Memory B cell (primary cell): ENCODE measurements around the gene TSGA10IP.
"Not testable (repeated sequence)": the region's sequence is repeated elsewhere in the genome, so short reads cannot be mapped to it uniquely, and the experiment has no call there.

ENCODE experiments used
- ATAC-seq: fragments of 150-1000 bp; cut with Tn5 transposase; 2 replicates; pipeline ENCODE4 v1.10.0; 2021; ENCODE audit warnings: low read depth, mild to moderate bottlenecking, moderate library complexity
- DNase-seq, 2 donors: peaks; one replicate each; pipeline ENCODE4 v3.0.0; 2022; ENCODE audit warnings: low spot score in 2 of 2
- H3K27ac Mint-ChIP-seq: one replicate; pipeline ENCODE4 v1.8.0; 2022; ENCODE audit warnings: mild to moderate bottlenecking, moderate library complexity, mixed read lengths
- H3K27me3 Mint-ChIP-seq: one replicate; pipeline ENCODE4 v1.8.0; 2022; ENCODE audit warnings: mixed read lengths
- H3K36me3 Mint-ChIP-seq: one replicate; pipeline ENCODE4 v1.8.0; 2022; ENCODE audit warnings: mild to moderate bottlenecking, mixed read lengths
- H3K4me1 Mint-ChIP-seq: one replicate; pipeline ENCODE4 v1.8.0; 2022; ENCODE audit warnings: mixed read lengths
- H3K4me3 Mint-ChIP-seq: one replicate; pipeline ENCODE4 v1.8.0; 2022; ENCODE audit warnings: mild to moderate bottlenecking, moderate library complexity, mixed read lengths
- H3K9me3 Mint-ChIP-seq: one replicate; pipeline ENCODE4 v1.8.0; 2022; ENCODE audit warnings: mixed read lengths

TSGA10IP gene

DNA sequence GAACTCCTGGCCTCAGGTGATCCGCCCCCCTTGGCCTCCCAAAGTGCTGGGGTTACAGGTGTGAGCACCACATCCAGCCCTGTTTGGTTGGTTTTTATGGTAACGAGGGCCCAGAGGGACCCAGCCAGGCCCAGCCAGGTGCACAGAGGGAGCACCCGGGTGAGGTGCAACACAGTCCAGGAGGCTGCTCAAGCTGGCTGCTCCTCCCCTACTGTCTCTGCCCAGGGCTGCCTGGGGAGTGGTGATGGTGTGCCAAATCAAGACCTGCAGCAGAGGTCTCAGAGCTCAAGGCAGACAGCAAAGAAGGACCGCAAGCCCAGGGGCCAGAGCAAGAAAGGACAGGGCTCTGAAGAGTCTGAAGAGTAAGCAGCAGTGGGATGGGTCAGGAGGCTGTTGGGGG lies 1.4 kb downstream of the TSGA10IP start:
- Mint-ChIP-seq H3K4me1 (peaks cover under 1% of the 10 kb centered on the region), H3K4me3 (no peak overlapping the region), H3K27ac (no peak overlapping the region), H3K36me3 (no peaks in the 10 kb centered on the region), H3K27me3 (no peaks in the 10 kb centered on the region), H3K9me3 (no peaks in the 10 kb centered on the region)
- DNase-seq, result no peak
- ATAC-seq, result no peak

DNA sequence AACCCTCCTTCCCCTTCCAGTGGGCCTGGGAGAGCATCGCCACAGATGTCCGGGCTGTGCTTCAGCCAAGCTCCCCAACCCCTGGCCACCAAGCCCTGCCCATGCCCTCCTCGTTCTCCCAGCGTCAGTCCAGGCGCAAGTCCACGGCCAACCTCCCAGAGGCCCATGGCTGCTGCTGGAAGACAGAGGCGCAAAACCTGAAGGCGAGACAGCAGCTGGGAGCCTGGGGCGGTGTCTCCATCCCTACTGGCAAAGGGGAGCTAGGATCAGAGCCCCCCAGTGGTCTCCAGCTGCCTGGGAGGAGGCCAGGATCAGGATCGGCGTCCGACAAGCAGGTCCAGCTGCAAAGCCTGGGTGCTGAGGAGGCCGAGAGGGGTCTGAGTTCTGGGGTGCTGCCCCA lies 1.9 kb downstream of the TSGA10IP start:
- Mint-ChIP-seq H3K9me3 (no peaks in the 10 kb centered on the region), H3K27me3 (no peaks in the 10 kb centered on the region), H3K36me3 (no peaks in the 10 kb centered on the region), H3K4me1 (no peaks in the 10 kb centered on the region), H3K4me3 (no peak overlapping the region), H3K27ac (no peak overlapping the region)
- DNase-seq (no peak), ATAC-seq (no peak)

DNA sequence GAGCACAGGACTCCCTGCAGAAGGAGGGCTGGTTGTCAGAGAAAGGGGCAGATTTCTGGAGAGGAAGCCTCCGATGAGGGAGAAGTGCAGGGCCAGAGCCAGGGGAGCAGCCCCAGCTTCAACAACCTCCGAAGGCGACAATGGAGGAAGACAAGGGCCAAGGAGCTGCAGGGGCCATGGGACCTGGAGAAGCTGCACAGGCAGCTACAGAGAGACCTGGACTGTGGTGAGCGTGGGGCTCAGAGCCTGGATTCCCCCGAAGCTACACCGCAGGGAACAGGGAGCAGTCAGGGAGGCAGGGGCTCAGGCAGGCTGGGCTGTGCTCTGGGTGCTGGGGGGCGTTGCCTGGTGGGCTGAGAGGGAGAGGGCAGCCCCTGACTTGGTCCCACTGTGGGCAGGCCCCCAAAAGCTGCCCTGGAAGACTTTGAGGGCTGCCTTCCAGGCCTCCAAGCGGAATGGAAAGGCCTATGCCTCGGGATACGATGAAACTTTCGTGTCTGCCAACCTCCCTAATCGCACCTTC lies 2.4 kb downstream of the TSGA10IP start:
- Mint-ChIP-seq H3K36me3 (no peaks in the 10 kb centered on the region), H3K27me3 (no peaks in the 10 kb centered on the region), H3K4me1 (no peaks in the 10 kb centered on the region), H3K9me3 (no peaks in the 10 kb centered on the region), H3K4me3 (no peak overlapping the region), H3K27ac (no peak overlapping the region)
- ATAC-seq (no peak), DNase-seq (no peak)

DNA sequence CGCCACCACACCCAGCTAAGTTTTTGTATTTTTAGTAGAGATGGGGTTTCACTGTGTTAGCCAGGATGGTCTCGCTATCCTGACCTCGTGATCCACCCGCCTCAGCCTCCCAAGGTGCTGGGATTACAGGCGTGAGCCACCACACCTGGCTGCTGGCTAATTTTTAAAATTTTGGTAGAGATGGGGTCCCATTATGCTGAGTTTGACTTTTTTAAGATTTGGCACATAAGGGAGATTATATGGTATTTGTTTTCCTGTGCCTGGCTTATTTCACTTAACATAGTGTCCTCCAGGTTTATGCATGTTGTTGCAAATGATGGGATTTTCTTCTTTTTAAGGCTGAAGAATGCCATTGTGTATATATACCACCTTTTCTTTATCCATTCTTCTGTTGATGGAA lies 5.4 kb downstream of the TSGA10IP start:
- H3K9me3 Mint-ChIP-seq, H3K4me3 Mint-ChIP-seq, H3K27ac Mint-ChIP-seq, ATAC-seq, H3K27me3 Mint-ChIP-seq, DNase-seq, H3K4me1 Mint-ChIP-seq, H3K36me3 Mint-ChIP-seq: not testable (repeated sequence)

DNA sequence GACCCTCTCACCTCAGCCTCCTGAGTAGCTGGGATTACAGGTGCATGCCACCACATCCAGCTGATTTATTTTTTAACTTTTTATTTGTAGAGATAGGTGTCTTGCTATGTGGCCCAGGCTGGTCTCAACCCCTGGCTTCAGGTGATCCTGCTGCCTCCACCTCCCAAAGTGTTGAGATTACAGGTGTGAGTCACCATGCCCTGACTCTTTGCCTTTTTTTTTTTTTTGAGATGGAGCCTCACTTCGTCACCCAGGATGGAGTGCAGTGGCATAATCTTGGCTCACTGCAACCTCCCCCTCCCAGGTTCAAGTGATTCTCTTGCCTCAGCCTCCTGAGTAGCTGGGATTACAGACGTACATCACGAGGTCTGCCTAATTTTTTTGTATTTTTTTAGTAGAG lies 6.4 kb downstream of the TSGA10IP start:
- not testable (repeated sequence) for H3K27ac Mint-ChIP-seq, H3K36me3 Mint-ChIP-seq, H3K9me3 Mint-ChIP-seq, H3K4me1 Mint-ChIP-seq, ATAC-seq, DNase-seq, H3K4me3 Mint-ChIP-seq, H3K27me3 Mint-ChIP-seq

DNA sequence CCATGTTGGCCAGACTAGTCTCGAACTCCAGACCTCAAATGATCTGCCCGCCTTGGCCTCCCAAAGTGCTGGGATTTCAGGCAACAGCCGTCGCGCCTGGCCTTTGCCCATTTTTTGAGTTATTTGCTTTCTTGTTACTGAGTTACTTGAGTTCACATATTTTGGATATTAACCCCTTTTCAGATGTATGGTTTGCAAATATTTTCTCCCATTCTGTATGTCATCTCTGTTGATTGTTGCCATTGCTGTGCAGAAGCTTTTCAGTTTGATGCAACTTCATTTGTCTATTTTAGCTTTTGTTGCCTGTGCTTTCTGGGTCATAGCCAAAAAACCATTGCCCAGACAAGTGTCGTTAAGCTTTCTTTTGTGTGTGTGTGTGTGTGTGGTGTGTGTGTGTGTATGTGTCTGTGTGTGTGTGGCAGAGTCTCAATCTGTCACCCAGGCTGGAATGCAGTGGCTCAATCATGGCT lies 6.8 kb downstream of the TSGA10IP start:
- Mint-ChIP-seq H3K36me3 (no peaks in the 10 kb centered on the region), H3K9me3 (no peaks in the 10 kb centered on the region), H3K27ac (no peak overlapping the region), H3K27me3 (no peaks in the 10 kb centered on the region), H3K4me1 (peaks cover 7% of the 10 kb centered on the region), H3K4me3 (no peak overlapping the region)
- ATAC-seq, result no peak
- no peak for DNase-seq

DNA sequence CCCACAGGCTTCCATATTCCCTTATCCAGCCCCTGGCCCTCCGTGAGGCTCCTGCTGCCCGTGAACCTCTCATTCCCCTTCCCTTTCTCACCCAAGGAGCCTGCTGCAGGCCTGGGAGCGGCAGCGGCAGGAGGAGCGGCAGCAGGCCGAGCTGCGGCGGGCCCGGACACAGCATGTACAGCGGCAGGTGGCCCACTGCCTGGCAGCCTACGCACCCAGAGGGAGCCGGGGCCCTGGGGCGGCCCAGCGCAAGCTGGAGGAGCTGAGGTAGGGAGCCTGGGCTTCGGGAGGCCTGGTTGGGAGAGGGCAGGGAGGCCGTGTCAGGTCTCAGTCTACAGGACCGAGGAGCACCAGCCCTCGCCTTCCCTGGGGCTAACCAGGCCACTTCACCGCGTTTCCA lies 8.2 kb downstream of the TSGA10IP start:
- Mint-ChIP-seq H3K4me3 (no peak overlapping the region), H3K27ac (no peak overlapping the region), H3K4me1 (peaks cover 10% of the 10 kb centered on the region), H3K9me3 (no peaks in the 10 kb centered on the region), H3K27me3 (no peaks in the 10 kb centered on the region), H3K36me3 (no peaks in the 10 kb centered on the region)
- DNase-seq, result no peak
- no peak for ATAC-seq

DNA sequence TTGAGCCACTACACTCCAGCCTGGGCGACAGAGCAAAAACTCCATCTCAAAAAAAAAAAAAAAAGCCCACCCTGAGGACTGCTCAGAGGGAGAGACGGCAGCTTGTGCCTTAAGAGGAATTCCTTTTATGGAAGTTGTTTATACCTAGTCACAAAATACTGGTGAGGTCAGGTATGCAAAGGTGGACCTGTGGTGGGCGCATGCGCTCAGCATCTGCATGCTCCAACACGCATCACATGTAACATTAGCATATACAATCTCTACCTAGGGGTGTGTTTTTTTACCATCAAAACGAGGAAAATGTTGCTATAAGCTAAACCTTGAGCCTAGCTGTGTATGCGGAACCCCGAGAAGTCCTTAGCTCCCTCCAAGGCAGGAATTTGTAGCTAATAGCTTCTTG lies 9.5 kb downstream of the TSGA10IP start:
- ATAC-seq (no peak), DNase-seq (no peak)
- H3K9me3 Mint-ChIP-seq, result no peaks in the 10 kb centered on the region
- H3K4me3 Mint-ChIP-seq, result no peak overlapping the region
- no peak overlapping the region for H3K27ac Mint-ChIP-seq
- H3K27me3 Mint-ChIP-seq, result no peaks in the 10 kb centered on the region
- peaks cover 10% of the 10 kb centered on the region for H3K4me1 Mint-ChIP-seq
- no peaks in the 10 kb centered on the region for H3K36me3 Mint-ChIP-seq

DNA sequence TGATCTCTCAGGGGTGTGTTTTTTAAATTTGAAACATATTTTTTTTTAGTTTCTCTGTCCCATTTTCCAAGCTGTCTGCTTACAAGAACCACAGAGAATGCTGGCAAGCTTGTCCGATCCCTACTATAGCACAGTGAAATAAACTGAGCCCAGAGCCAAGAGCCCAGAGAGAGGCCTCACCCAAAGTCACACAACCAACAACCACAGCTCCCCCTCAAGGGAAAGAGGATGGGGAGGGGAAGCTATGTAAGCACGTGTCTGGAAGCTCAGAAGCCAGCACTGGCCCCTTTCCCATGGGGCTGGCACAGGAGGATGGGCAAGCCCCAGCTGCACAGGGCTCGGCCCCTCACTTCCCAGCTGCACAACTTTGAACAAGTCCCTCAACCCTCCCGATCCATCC lies 13.0 kb downstream of the TSGA10IP start:
- DNase-seq (no peak), ATAC-seq (no peak)
- peaks cover 9% of the 10 kb centered on the region for H3K36me3 Mint-ChIP-seq
- no peaks in the 10 kb centered on the region for H3K9me3 Mint-ChIP-seq
- peaks cover 26% of the 10 kb centered on the region for H3K4me1 Mint-ChIP-seq
- H3K27ac Mint-ChIP-seq, result no peak overlapping the region
- no peaks in the 10 kb centered on the region for H3K27me3 Mint-ChIP-seq
- H3K4me3 Mint-ChIP-seq, result no peak overlapping the region

DNA sequence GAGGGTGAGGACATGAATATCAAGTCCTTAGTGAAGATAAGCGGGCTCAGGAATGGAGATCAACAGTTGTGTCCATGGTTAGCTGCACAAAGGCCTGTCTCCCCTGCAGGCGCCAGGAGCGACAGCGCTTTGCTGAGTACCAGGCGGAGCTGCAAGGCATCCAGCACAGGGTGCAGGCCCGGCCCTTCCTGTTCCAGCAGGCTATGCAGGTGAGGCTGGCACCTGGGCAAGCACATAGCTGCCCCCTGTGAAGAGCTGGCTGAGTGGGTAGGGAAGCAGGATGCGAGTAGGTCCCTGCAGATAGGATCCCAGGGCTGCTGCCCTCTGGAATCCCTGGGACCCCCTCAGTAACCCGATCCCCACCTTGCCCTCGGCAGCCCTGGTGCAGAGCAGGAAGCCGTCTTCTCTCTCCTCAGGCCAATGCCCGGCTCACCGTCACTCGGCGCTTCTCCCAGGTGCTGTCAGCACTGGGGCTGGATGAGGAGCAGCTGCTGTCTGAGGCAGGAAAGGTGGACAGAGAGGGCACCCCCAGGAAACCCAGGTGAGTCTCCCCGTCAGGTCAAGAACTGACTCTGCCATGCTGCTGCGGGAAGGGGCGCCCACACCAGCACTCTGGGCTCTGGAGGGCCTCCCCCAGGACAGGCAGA lies 13.6 kb downstream of the TSGA10IP start:
- Mint-ChIP-seq H3K36me3 (peaks cover 9% of the 10 kb centered on the region), H3K27ac (no peak overlapping the region), H3K27me3 (no peaks in the 10 kb centered on the region), H3K4me3 (no peak overlapping the region), H3K9me3 (no peaks in the 10 kb centered on the region), H3K4me1 (peaks cover 26% of the 10 kb centered on the region)
- DNase-seq, result no peak
- ATAC-seq, result no peak

DNA sequence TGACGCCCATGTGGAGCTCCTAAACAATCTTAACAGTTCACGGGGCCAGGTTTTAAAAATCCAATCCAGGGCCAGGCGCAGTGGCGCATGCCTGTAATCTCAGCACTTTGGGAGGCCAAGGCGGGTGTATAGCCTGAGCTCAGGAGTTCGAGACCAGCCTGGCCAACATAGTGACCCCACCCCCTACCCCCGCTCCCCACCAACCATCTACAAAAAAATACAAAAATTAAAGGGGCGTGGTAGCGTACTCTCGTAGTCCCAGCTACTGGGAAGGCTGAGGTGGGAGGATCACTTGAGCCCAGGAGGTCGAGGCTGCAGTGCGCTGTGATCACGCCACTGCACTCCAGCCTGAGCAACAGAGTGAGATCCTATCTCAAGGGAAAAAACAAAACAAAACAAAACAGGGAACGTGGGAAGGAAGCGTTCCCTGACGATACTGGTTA lies 15.6 kb downstream of the TSGA10IP start:
- H3K4me1 Mint-ChIP-seq, result peaks cover 32% of the 10 kb centered on the region
- peaks cover 21% of the 10 kb centered on the region for H3K36me3 Mint-ChIP-seq
- H3K27me3 Mint-ChIP-seq, result no peaks in the 10 kb centered on the region
- no peaks in the 10 kb centered on the region for H3K9me3 Mint-ChIP-seq
- ATAC-seq (no peak), DNase-seq (no peak)
- H3K27ac Mint-ChIP-seq, result peak overlapping the region; percentile 96
- H3K4me3 Mint-ChIP-seq, result peak overlapping the region; percentile 98

DNA sequence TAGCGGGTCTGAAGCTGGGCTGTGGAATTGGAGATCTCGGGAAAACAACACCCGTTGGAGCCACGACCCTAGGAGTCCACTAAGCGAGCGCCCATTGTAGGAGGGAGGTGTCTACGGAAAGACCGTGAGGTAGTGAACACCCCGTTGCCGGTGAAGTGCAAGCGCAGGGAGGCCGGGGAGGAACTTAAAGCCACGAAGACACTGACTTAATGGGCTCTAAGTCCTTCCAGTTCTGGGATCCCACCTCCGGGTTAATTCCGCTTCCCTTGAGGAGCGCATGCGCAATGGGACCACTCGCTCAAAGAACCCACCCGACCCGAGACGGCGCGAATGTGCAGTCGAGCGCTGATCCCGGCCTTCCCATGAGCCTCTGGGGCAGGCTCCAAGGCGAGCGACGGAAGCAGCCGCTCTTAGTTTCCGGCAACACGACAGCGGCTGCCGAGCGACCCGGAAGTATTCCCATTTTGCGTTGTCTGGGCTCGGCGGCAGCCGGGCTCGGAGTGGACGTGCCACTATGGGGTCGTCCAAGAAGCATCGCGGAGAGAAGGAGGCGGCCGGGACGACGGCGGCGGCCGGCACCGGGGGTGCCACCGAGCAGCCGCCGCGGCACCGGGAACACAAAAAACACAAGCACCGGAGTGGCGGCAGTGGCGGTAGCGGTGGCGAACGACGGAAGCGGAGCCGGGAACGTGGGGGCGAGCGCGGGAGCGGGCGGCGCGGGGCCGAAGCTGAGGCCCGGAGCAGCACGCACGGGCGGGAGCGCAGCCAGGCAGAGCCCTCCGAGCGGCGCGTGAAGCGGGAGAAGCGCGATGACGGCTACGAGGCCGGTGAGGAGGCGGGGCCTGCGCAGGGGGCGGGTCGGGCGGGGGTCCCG lies 16.2 kb downstream of the TSGA10IP start, which contains the start of gene SART1:
TSS of gene SART1 (plus strand) at position 468 of the 874 bp plus-strand sequence. CDS start at position 515, 47 bp downstream.
- H3K9me3 Mint-ChIP-seq, result no peaks in the 10 kb centered on the region
- peak; percentile 78 to 88 for DNase-seq
- peak within 1 kb of the TSS; percentile 96 for H3K27ac Mint-ChIP-seq
- peak within 1 kb of the TSS; percentile 98 for H3K4me3 Mint-ChIP-seq
- peaks cover 23% of the 10 kb centered on the region for H3K36me3 Mint-ChIP-seq
- peaks cover 33% of the 10 kb centered on the region for H3K4me1 Mint-ChIP-seq
- no peaks in the 10 kb centered on the region for H3K27me3 Mint-ChIP-seq
- ATAC-seq, result peak; percentile 89

DNA sequence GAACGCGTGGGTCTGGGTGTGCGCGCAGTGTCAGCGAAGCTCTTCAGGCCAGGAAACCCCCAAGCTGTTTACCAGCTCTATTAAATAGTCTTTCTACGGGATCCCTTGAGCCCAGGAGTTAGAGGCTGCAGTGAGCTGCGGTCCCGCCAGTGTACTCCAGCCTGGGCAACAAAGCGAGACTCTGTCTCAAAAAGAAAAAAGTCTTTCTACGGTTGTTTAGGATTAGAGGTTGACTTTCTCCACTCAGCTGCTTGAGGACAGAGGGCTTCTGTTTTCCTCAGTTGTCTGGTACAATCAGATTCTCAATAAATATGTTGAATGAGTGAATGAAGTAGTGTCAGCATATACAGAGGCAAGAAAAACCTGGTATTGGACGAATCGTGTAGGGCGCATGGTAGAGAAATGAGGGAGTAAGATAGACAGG lies 16.9 kb downstream of the TSGA10IP start:
- no peak for DNase-seq

DNA sequence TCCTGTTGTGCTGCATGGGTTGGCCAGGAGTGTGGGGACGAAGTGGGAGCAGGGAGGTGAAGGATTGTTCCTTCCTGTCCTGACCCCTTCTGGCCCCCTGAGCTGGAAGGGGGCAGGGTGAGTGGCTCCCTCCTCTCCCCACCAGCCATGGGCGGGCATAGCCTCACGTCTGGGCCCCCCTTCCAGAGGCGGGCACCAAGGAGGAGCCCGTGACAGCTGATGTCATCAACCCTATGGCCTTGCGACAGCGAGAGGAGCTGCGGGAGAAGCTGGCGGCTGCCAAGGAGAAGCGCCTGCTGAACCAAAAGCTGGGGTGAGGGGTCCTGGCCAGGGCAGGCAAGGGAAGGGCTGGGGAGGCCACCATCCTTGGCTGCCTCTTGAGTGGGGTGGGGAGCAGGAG lies 19.6 kb downstream of the TSGA10IP start:
- no peaks in the 10 kb centered on the region for H3K9me3 Mint-ChIP-seq

More for the DNA sequence above, 16.9 kb downstream of the TSGA10IP start:
- Mint-ChIP-seq H3K36me3 (peaks cover 27% of the 10 kb centered on the region), H3K27ac (peak overlapping the region; percentile 96), H3K9me3 (no peaks in the 10 kb centered on the region), H3K27me3 (no peaks in the 10 kb centered on the region), H3K4me1 (peaks cover 27% of the 10 kb centered on the region), H3K4me3 (peak overlapping the region; percentile 98)
- no peak for ATAC-seq

More for the DNA sequence above, 19.6 kb downstream of the TSGA10IP start:
- Mint-ChIP-seq H3K36me3 (peaks cover 38% of the 10 kb centered on the region), H3K4me1 (peaks cover 29% of the 10 kb centered on the region), H3K27ac (peak overlapping the region; percentile 76), H3K4me3 (no peak overlapping the region), H3K27me3 (no peaks in the 10 kb centered on the region)
- DNase-seq (no peak), ATAC-seq (no peak)
